ENCODE measurements around the gene DOK3.
"Not testable (repeated sequence)": the region's sequence is repeated elsewhere in the genome, so short reads cannot be mapped to it uniquely, and the experiment has no call there.

The DOK3 gene

GRCh38 chr5:177536386-177536785 lies 26.8 kb upstream of the DOK3 start:
- no peak for DNase-seq (ENCODE audit: insufficient read length, low spot score)
- FAIRE-seq, result no peak
- no peak for TF ChIP-seq CTCF (IDR thresholded peaks at IDR 0.05; ENCODE audit: insufficient read depth, missing control alignments)

- TF ChIP-seq CTCF (IDR thresholded peaks at IDR 0.05; ENCODE audit: insufficient read depth, missing control alignments), result no peak
- no peak for FAIRE-seq
Observed at GRCh38 chr5:177535125-177535524, 25.5 kb upstream of the DOK3 start.

GRCh38 chr5:177534433-177534832 lies 24.8 kb upstream of the DOK3 start:
- FAIRE-seq; DNase-seq (ENCODE audit: insufficient read length, low spot score): not testable (repeated sequence)

More at GRCh38 chr5:177535125-177535524, 25.5 kb upstream of the DOK3 start:
- no peak for DNase-seq (ENCODE audit: insufficient read length, low spot score)

GRCh38 chr5:177531209-177531940 lies 21.7 kb upstream of the DOK3 start:
- DNase-seq (ENCODE audit: insufficient read length, low spot score), result no peak
- TF ChIP-seq CTCF (IDR thresholded peaks at IDR 0.05; ENCODE audit: insufficient read depth, missing control alignments), result no peak
- no peak for FAIRE-seq

GRCh38 chr5:177530638-177531037 lies 21.0 kb upstream of the DOK3 start:
- TF ChIP-seq CTCF (IDR thresholded peaks at IDR 0.05; ENCODE audit: insufficient read depth, missing control alignments), result no peak
- FAIRE-seq, result no peak
- no peak for DNase-seq (ENCODE audit: insufficient read length, low spot score)

- no peak for TF ChIP-seq CTCF (IDR thresholded peaks at IDR 0.05; ENCODE audit: insufficient read depth, missing control alignments)
- no peak for DNase-seq (ENCODE audit: insufficient read length, low spot score)
- no peak for FAIRE-seq
Observed at GRCh38 chr5:177529247-177530203, 19.9 kb upstream of the DOK3 start.

GRCh38 chr5:177528631-177529030 lies 19.0 kb upstream of the DOK3 start:
- no peak for TF ChIP-seq CTCF (IDR thresholded peaks at IDR 0.05; ENCODE audit: insufficient read depth, missing control alignments)
- DNase-seq (ENCODE audit: insufficient read length, low spot score), result no peak
- no peak for FAIRE-seq
